ENCODE measurements around the gene KIAA1217. TPM values are rescaled to one million over a fixed set of nuclear protein-coding genes. Genes with fewer than 3 reads are reported as not detected.

Gene KIAA1217
- total and polyA plus RNA-seq, 2 donors from 2014 or later = 10.4 to 63.8 TPM

DNA sequence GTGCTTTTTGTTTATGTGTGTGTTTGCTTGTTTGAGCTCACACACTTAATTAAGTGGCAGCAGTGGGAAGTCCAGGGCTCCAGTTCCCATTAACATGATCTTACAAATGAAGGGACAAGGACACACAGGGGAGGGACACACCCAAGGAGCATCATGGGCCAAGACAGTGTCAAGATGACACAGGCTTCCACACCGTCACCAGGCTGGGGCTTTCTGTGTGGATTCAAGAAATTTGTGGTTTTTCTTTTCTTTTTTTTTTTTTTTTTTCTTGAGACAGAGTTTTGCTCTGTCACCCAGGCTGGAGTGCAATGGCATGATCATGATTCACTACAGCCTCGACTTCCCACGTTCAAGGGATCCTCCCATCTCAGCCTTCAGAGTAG lies 173.6 kb downstream of the KIAA1217 start:
- Histone ChIP-seq H3K9ac (ENCODE audit: low read length in 3 of 3) (no peak overlapping the region), H3K27me3 (ENCODE audit: control insufficient read depth, insufficient read depth, low read length) (no peaks in the 10 kb centered on the region), H3K27ac (ENCODE audit: low read depth in 2 of 2, low read length in 2 of 2) (no peak overlapping the region), H3K4me3 (ENCODE audit: low read length in 3 of 3) (no peak overlapping the region), H3K36me3 (ENCODE audit: control insufficient read depth in 2 of 3, insufficient read depth in 3 of 3, low read length in 3 of 3) (peaks cover 0 to 5% (median 3%) of the 10 kb centered on the region in 3 donors), H3K4me1 (ENCODE audit: control insufficient read depth in 2 of 3, insufficient read depth in 2 of 3, low read depth in 1 of 3, low read length in 3 of 3) (peaks cover 0 to 5% (median 0%) of the 10 kb centered on the region in 3 donors), H3K9me3 (ENCODE audit: control insufficient read depth in 2 of 3, insufficient read depth in 1 of 3, low read length in 3 of 3) (no peaks in the 10 kb centered on the region)
- intact Hi-C loops (cut with DNase I) = no loop called here
- no peak for DNase-seq
- TF ChIP-seq, protein P1, sequence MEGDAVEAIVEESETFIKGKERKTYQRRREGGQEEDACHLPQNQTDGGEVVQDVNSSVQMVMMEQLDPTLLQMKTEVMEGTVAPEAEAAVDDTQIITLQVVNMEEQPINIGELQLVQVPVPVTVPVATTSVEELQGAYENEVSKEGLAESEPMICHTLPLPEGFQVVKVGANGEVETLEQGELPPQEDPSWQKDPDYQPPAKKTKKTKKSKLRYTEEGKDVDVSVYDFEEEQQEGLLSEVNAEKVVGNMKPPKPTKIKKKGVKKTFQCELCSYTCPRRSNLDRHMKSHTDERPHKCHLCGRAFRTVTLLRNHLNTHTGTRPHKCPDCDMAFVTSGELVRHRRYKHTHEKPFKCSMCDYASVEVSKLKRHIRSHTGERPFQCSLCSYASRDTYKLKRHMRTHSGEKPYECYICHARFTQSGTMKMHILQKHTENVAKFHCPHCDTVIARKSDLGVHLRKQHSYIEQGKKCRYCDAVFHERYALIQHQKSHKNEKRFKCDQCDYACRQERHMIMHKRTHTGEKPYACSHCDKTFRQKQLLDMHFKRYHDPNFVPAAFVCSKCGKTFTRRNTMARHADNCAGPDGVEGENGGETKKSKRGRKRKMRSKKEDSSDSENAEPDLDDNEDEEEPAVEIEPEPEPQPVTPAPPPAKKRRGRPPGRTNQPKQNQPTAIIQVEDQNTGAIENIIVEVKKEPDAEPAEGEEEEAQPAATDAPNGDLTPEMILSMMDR (IDR thresholded peaks at IDR 0.05; ENCODE audit: borderline replicate concordance, extremely low read depth, insufficient read depth) = no peak
- no peak for FAIRE-seq

DNA sequence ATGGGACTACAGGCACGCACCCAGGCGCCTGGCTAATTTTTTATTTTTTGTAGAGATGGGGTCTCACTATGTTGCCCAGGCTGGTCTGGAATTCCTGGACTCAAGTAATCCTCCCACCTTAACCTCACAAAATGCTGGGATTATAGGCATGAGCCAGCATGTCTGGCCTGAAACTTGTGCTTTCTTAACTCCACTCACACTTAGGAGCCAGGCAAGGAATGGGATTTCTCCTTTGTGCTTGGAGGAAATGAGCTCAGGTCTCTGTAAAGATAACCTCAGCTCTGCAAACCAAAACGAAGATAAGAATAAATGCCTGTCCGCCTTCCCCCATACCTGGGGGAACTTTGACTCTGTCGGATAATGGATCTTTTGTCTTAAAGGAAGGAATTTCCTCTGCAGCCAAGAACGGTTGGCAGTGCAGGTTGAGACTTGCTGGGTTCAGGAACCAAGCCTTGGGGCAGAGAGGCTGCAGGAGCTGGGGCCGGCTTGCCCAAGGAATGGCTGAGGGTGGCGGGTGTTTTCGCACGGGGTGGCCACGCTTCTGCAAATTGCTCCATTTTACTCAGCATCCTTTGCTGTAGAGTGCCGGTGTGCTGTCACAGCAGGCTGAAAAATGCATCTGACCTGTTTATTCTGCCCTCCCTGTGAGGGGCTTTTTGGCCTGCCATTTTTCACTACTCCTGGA lies 174.2 kb downstream of the KIAA1217 start:
- intact Hi-C loops (cut with DNase I) = no loop called here
- H3K27ac ChIP-seq (ENCODE audit: low read depth in 2 of 2, low read length in 2 of 2) = peak overlapping the region; percentile 44 to 90
- no peak overlapping the region for H3K4me3 ChIP-seq (ENCODE audit: low read length in 3 of 3)
- H3K27me3 ChIP-seq (ENCODE audit: control insufficient read depth, insufficient read depth, low read length) = no peaks in the 10 kb centered on the region
- H3K9me3 ChIP-seq (ENCODE audit: control insufficient read depth in 2 of 3, insufficient read depth in 1 of 3, low read length in 3 of 3) = no peaks in the 10 kb centered on the region
- DNase-seq = peak in 1 of 5 donors; percentile 15
- no peak overlapping the region for H3K9ac ChIP-seq (ENCODE audit: low read length in 3 of 3)
- peaks cover 0 to 5% (median 3%) of the 10 kb centered on the region in 3 donors for H3K36me3 ChIP-seq (ENCODE audit: control insufficient read depth in 2 of 3, insufficient read depth in 3 of 3, low read length in 3 of 3)
- TF ChIP-seq, protein P1 (IDR thresholded peaks at IDR 0.05; ENCODE audit: borderline replicate concordance, extremely low read depth, insufficient read depth) = no peak
- no peak for FAIRE-seq
- peaks cover 0 to 5% (median 0%) of the 10 kb centered on the region in 3 donors for H3K4me1 ChIP-seq (ENCODE audit: control insufficient read depth in 2 of 3, insufficient read depth in 2 of 3, low read depth in 1 of 3, low read length in 3 of 3)

DNA sequence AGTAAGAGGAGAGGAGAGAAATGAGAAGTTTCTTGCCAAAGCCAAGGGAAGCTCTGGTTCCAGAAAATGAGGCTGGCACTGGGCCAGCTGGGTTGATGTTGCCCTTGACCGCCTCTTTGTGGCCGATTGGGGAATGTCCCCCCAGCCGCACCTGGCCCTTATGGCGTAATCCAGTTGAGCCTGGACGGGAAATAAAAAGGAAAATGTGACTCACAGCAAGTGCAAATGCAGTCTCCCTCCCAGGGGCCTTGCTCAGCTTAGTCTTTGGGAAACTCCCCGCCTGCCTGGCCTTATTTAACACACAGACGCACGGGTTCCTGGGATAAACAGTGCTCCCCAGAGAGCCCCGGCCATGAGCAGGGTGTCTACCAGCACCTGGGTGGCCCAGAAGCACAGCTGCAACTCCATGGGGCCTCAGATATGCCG lies 174.8 kb downstream of the KIAA1217 start:
- Histone ChIP-seq H3K9me3 (ENCODE audit: control insufficient read depth in 2 of 3, insufficient read depth in 1 of 3, low read length in 3 of 3) (no peaks in the 10 kb centered on the region), H3K4me3 (ENCODE audit: low read length in 3 of 3) (no peak overlapping the region), H3K27me3 (ENCODE audit: control insufficient read depth, insufficient read depth, low read length) (no peaks in the 10 kb centered on the region), H3K9ac (ENCODE audit: low read length in 3 of 3) (peak overlapping the region in 1 of 3 donors; percentile 47), H3K27ac (ENCODE audit: low read depth in 2 of 2, low read length in 2 of 2) (peak overlapping the region; percentile 74 to 90), H3K36me3 (ENCODE audit: control insufficient read depth in 2 of 3, insufficient read depth in 3 of 3, low read length in 3 of 3) (peaks cover 0 to 5% (median 3%) of the 10 kb centered on the region in 3 donors), H3K4me1 (ENCODE audit: control insufficient read depth in 2 of 3, insufficient read depth in 2 of 3, low read depth in 1 of 3, low read length in 3 of 3) (peaks cover 0 to 5% (median 0%) of the 10 kb centered on the region in 3 donors)
- intact Hi-C loops (cut with DNase I) = no loop called here
- FAIRE-seq (peak; percentile 45), DNase-seq (peak; percentile 79 to 96 (median 85))
- TF ChIP-seq, protein P1 (IDR thresholded peaks at IDR 0.05; ENCODE audit: borderline replicate concordance, extremely low read depth, insufficient read depth) = peak; percentile 54

Data from kidney (tissue), 14 donors.